ENCODE results near the gene PCDH11Y.
"Not testable (repeated sequence)": the region's sequence is repeated elsewhere in the genome, so short reads cannot be mapped to it uniquely, and the experiment has no call there.

GRCh38 chrY:5038972-5039523 is 39.0 kb downstream of the PCDH11Y start:
- TF ChIP-seq MLX (CRISPR knock-in tag; IDR thresholded peaks at IDR 0.05); TEAD4 (CRISPR knock-in tag; IDR thresholded peaks at IDR 0.05); TCF7 (CRISPR knock-in tag; IDR thresholded peaks at IDR 0.05; ENCODE audit: low read depth); CTCF (IDR thresholded peaks at IDR 0.05); HMGXB4 (CRISPR knock-in tag; IDR thresholded peaks at IDR 0.05); ZBTB21 (CRISPR knock-in tag; IDR thresholded peaks at IDR 0.05; ENCODE audit: borderline replicate concordance); ZBTB43 (CRISPR knock-in tag; IDR thresholded peaks at IDR 0.05); USF2 (CRISPR knock-in tag; IDR thresholded peaks at IDR 0.05); SP1 (CRISPR knock-in tag; conservative IDR thresholded peaks at IDR 0.05); ATF1 (CRISPR knock-in tag; IDR thresholded peaks at IDR 0.05); JUN (CRISPR knock-in tag; IDR thresholded peaks at IDR 0.05); ZNF263 (CRISPR knock-in tag; IDR thresholded peaks at IDR 0.05; ENCODE audit: low read depth); USF1 (CRISPR knock-in tag; IDR thresholded peaks at IDR 0.05): not testable (repeated sequence)
